HUDEP-2 (cell line): ENCODE measurements around the gene TANGO6.

Experiments
- DNase-seq, 76 experiments: peaks; one replicate each; lab custom pipeline; 2025; ENCODE audit not compliant: unreplicated experiment in 76 of 76; lab: John Stamatoyannopoulos, UW

The TANGO6 gene

GRCh38 chr16:68995011-68995504, 151.7 kb downstream of the TANGO6 start:
- peak in 25 of 76 experiments; percentile 2 to 43 (median 14) for DNase-seq

- DNase-seq, result no peak
Observed at GRCh38 chr16:68997564-68997963, 154.2 kb downstream of the TANGO6 start.

GRCh38 chr16:68999114-68999513, 155.8 kb downstream of the TANGO6 start:
- DNase-seq, result no peak

GRCh38 chr16:69003500-69003899, 160.2 kb downstream of the TANGO6 start:
- no peak for DNase-seq

GRCh38 chr16:69005641-69006355, 162.5 kb downstream of the TANGO6 start:
- no peak for DNase-seq

- DNase-seq, result no peak
Observed at GRCh38 chr16:69012906-69013305, 169.6 kb downstream of the TANGO6 start.

- no peak for DNase-seq
Observed at GRCh38 chr16:69013991-69014390, 170.7 kb downstream of the TANGO6 start.

- no peak for DNase-seq
Observed at GRCh38 chr16:69014811-69015210, 171.5 kb downstream of the TANGO6 start.

GRCh38 chr16:69017036-69017783, 173.9 kb downstream of the TANGO6 start:
- no peak for DNase-seq

GRCh38 chr16:69019811-69020210, 176.5 kb downstream of the TANGO6 start:
- no peak for DNase-seq

- DNase-seq, result no peak
Observed at GRCh38 chr16:69029121-69029520, 185.8 kb downstream of the TANGO6 start.

GRCh38 chr16:69031877-69032301, 188.6 kb downstream of the TANGO6 start:
- no peak for DNase-seq

GRCh38 chr16:69033151-69033949, 190.0 kb downstream of the TANGO6 start:
- DNase-seq, result no peak

GRCh38 chr16:69035375-69035774, 192.0 kb downstream of the TANGO6 start:
- DNase-seq, result no peak

GRCh38 chr16:69036399-69037091, 193.2 kb downstream of the TANGO6 start:
- no peak for DNase-seq

- no peak for DNase-seq
Observed at GRCh38 chr16:69037373-69038160, 194.2 kb downstream of the TANGO6 start.

- DNase-seq, result no peak
Observed at GRCh38 chr16:69039333-69039941, 196.1 kb downstream of the TANGO6 start.

- DNase-seq, result no peak
Observed at GRCh38 chr16:69040144-69040909, 197.0 kb downstream of the TANGO6 start.
